GM10266 (cell line): ENCODE data around the gene AGFG2.

ENCODE experiments used
- DNase-seq: peaks from one replicate; pipeline ENCODE4 v3.0.0; 2012; ENCODE audit errors: extremely low spot score
- CTCF ChIP-seq: IDR thresholded peaks from 2 replicates; pipeline ENCODE4 v1.5.1; 2012; ENCODE audit warnings: mild to moderate bottlenecking, low read depth; ENCODE audit not compliant: control insufficient read depth, insufficient read depth; ENCODE audit errors: missing control alignments

AGFG2 gene

GRCh38 chr7:100568176-100568895 lies 29.3 kb downstream of the AGFG2 start:
- TF ChIP-seq CTCF: no peak
- no peak for DNase-seq

GRCh38 chr7:100568896-100569844 lies 30.2 kb downstream of the AGFG2 start:
- peak; percentile 66 for DNase-seq
- peak; percentile 44 for TF ChIP-seq CTCF

DNA sequence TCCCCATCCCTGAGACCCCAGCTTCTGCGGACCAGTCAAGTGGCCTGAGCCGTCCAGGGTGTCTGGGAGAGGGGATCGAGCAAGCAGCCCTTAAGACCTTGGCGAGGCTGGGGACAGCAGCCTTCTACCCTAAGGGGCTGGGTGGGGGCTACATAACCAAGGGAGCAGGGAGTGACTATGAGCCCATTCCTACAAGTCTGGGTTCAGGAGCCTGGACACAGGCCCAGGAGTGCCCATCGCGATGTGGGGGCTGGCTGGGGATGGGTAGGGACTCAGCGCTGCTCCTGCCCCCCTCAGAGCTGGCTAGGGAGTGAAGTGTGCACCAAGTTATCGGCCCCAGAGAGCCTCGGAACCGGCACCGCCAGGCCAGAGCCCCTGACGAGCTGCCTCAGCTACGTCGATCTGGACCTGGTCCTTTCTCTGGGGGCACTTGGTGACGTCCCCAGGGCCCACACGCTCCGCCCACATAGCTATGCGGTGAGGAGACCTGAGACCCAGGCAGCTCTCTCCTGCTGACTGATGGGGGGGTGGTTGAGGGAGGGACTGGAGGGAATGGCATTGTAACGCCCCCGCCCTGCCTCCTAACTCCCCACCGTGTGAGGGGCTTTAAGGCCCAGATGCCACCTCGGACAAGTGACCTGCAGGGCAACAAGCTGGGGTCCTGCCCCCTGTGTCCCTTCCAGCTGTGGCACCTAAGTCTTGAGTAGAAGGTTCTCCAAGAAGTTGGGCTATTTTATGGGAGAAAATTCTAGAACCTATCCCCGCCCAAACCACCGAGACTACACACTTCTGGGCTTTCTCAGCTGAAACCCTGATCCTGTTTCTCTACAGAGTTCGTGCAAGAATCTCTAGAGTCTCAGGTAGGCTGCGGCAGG lies 32.2 kb downstream of the AGFG2 start:
- DNase-seq: no peak
- no peak for TF ChIP-seq CTCF

GRCh38 chr7:100571829-100572116 lies 32.8 kb downstream of the AGFG2 start:
- no peak for DNase-seq
- TF ChIP-seq CTCF: no peak

- no peak for TF ChIP-seq CTCF
- DNase-seq: no peak
These were observed 33.4 kb downstream of the AGFG2 start for GRCh38 chr7:100572281-100572948.

GRCh38 chr7:100572949-100573675 lies 34.1 kb downstream of the AGFG2 start:
- no peak for DNase-seq
- no peak for TF ChIP-seq CTCF
